ENCODE measurements around the gene MACROH2A1.

DNA sequence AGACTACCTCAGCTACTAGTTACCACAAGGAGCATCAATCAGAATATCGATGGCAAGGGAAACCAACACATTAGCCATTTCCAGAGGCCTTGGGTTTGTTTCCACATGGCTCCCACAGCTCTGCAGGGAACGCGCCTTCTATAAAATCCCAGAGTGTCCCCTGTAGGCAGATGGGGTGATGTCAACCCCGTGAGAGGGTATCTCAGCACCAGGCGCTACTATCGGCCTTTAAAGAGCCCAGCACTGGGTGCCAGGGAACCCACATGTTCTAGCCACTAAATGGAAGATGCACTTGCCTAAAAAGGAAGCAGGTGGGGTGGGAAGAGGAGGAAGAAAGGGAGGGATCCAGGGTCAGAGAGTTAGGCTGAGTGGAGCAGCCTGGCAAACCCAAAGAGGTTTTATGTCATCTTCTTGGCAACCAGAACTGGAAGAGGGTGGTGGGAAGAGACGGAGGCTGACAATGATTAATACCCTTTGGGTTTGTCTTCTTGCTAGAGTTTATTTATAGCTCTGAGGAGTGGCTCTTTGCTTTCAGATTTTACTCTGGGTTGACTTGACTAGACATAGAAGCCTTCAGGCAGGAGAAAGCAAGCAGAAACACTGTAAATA lies 19.9 kb downstream of the MACROH2A1 start:
- TF ChIP-seq, protein P1, sequence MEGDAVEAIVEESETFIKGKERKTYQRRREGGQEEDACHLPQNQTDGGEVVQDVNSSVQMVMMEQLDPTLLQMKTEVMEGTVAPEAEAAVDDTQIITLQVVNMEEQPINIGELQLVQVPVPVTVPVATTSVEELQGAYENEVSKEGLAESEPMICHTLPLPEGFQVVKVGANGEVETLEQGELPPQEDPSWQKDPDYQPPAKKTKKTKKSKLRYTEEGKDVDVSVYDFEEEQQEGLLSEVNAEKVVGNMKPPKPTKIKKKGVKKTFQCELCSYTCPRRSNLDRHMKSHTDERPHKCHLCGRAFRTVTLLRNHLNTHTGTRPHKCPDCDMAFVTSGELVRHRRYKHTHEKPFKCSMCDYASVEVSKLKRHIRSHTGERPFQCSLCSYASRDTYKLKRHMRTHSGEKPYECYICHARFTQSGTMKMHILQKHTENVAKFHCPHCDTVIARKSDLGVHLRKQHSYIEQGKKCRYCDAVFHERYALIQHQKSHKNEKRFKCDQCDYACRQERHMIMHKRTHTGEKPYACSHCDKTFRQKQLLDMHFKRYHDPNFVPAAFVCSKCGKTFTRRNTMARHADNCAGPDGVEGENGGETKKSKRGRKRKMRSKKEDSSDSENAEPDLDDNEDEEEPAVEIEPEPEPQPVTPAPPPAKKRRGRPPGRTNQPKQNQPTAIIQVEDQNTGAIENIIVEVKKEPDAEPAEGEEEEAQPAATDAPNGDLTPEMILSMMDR (IDR thresholded peaks at IDR 0.05; ENCODE audit: borderline replicate concordance, extremely low read depth, low read length, poor library complexity, severe bottlenecking), result no peak
- TF ChIP-seq EZH2 (IDR thresholded peaks at IDR 0.05; ENCODE audit: borderline replicate concordance, low read depth, low read length, severe bottlenecking), result no peak

Measured in DND-41 (cell line).